Body of pancreas (tissue), 4 donors: ENCODE results near the gene ARFGEF2. TPM values are rescaled to one million over a fixed set of nuclear protein-coding genes. Genes with fewer than 3 reads are reported as not detected.

ENCODE experiments used
- ATAC-seq: fragments of 150-250 bp; one replicate; pipeline ENCODE4 v1.9.1; 2016
- DNase-seq, 4 donors: peaks; one replicate each; pipeline ENCODE4 v3.0.0-alpha.2; 2019
- H3K27ac ChIP-seq, 4 donors: fragments of 200-600 bp; sonication (generic); 1 replicate in 3 of 4; 2 replicates in 1 of 4; pipeline versions ENCODE4 v1.5.1 to v1.6.1; 2016 to 2019; ENCODE audit warnings: mild to moderate bottlenecking in 1 of 4, mixed read lengths in 1 of 4, moderate library complexity in 1 of 4
- H3K27me3 ChIP-seq, 2 donors: fragments of 200-600 bp; sonication (generic); one replicate each; pipeline ENCODE4 v1.6.0; 2016; ENCODE audit warnings: mild to moderate bottlenecking in 1 of 2
- H3K36me3 ChIP-seq, 2 donors: fragments of 200-600 bp; sonication (generic); replicated peaks in 1 of 2; 2 replicates each; pipeline ENCODE4 v1.5.1; 2016; ENCODE audit warnings: low read depth in 2 of 2; ENCODE audit not compliant: insufficient read depth in 1 of 2
- H3K4me1 ChIP-seq: fragments of 200-600 bp; sonication (generic); one replicate; pipeline ENCODE4 v1.6.0; 2016
- H3K4me3 ChIP-seq, 2 donors: fragments of 200-600 bp; sonication (generic); 1 replicate in 1 of 2; 2 replicates in 1 of 2; pipeline ENCODE4 v1.5.1; 2016 to 2019
- H3K9me3 ChIP-seq, 3 donors: fragments of 200-600 bp; sonication (generic); 1 replicate in 2 of 3; 2 replicates in 1 of 3; pipeline ENCODE4 v1.5.1; 2016
- CTCF ChIP-seq, 7 experiments: fragments of 450-650 bp in 4 of 7; fragments of 200-600 bp in 3 of 7; sonication (generic) in 3 of 7; IDR thresholded peaks; one replicate each; pipeline ENCODE4 v1.5.1; 2016 to 2019; ENCODE audit warnings: antibody characterized with exemption in 7 of 7
- POLR2A ChIP-seq, 3 donors: fragments of 450-650 bp; IDR thresholded peaks; one replicate each; pipeline ENCODE4 v1.6.1; 2016; ENCODE audit warnings: antibody characterized with exemption in 3 of 3, mild to moderate bottlenecking in 2 of 3
- WGBS, 2 donors: methylation state at CpG; one replicate each; pipeline ENCODE4 v1.1.5; 2017; 5-methylcytosine and 5-hydroxymethylcytosine counted together
- intact Hi-C: fragments of 100-400 bp; cut with DNase I; formaldehyde crosslinking; loops from one replicate; pipeline ENCODE4 v1.15.1; 2023
- total RNA-seq, 2 donors: library from RNA; depleted of rRNA; stranded (reverse); fragments of >200 nt; gene quantifications; one replicate each; pipeline ENCODE4 v1.1.0, GENCODE V29; 2016

ARFGEF2 gene
- total RNA-seq, 2 donors from 2014 or later, result 17.5 to 26.5 TPM

- intact Hi-C loops, result no loop called here
- ATAC-seq, result no peak
- no peaks in the 10 kb centered on the region for H3K9me3 ChIP-seq
- no peak overlapping the region for H3K27ac ChIP-seq
- WGBS, 2 donors, result 80 to 85% methylated on average over 11 of the region's 11 CpGs
- no peak overlapping the region for H3K4me3 ChIP-seq
- peak in 1 of 4 donors; percentile 24 for DNase-seq
- TF ChIP-seq CTCF (IDR thresholded peaks at IDR 0.05), result no peak
- TF ChIP-seq POLR2A (IDR thresholded peaks at IDR 0.05), result no peak
- H3K27me3 ChIP-seq, result no peaks in the 10 kb centered on the region
- peaks cover 0 to 11% of the 10 kb centered on the region in 2 donors for H3K36me3 ChIP-seq
- H3K4me1 ChIP-seq, result no peaks in the 10 kb centered on the region
Observed at GRCh38 chr20:48962976-48963771, 41.7 kb downstream of the ARFGEF2 start.

- Histone ChIP-seq H3K9me3 (no peaks in the 10 kb centered on the region), H3K4me1 (no peaks in the 10 kb centered on the region), H3K4me3 (no peak overlapping the region), H3K27me3 (no peaks in the 10 kb centered on the region), H3K36me3 (peaks cover 0 to 22% of the 10 kb centered on the region in 2 donors), H3K27ac (no peak overlapping the region)
- TF ChIP-seq CTCF (IDR thresholded peaks at IDR 0.05) (no peak), POLR2A (IDR thresholded peaks at IDR 0.05) (no peak)
- intact Hi-C loops, result no loop called here
- 70 to 75% methylated on average over 3 of the region's 3 CpGs for WGBS, 2 donors
- no peak for ATAC-seq
- no peak for DNase-seq
Observed at GRCh38 chr20:48965189-48965910, 43.8 kb downstream of the ARFGEF2 start.

GRCh38 chr20:48970681-48971365 lies 49.3 kb downstream of the ARFGEF2 start:
- ATAC-seq (no peak), DNase-seq (no peak)
- H3K36me3 ChIP-seq, result peaks cover 0 to 45% of the 10 kb centered on the region in 2 donors
- intact Hi-C loops, result no loop called here
- 88 to 92% methylated on average over 10 of the region's 10 CpGs for WGBS, 2 donors
- no peaks in the 10 kb centered on the region for H3K4me1 ChIP-seq
- no peak overlapping the region for H3K4me3 ChIP-seq
- no peaks in the 10 kb centered on the region for H3K9me3 ChIP-seq
- TF ChIP-seq CTCF (IDR thresholded peaks at IDR 0.05) (no peak), POLR2A (IDR thresholded peaks at IDR 0.05) (no peak)
- no peaks in the 10 kb centered on the region for H3K27me3 ChIP-seq
- H3K27ac ChIP-seq, result no peak overlapping the region

- Histone ChIP-seq H3K27ac (no peak overlapping the region), H3K9me3 (no peaks in the 10 kb centered on the region), H3K4me1 (no peaks in the 10 kb centered on the region), H3K36me3 (peaks cover 0 to 48% of the 10 kb centered on the region in 2 donors), H3K4me3 (no peak overlapping the region), H3K27me3 (no peaks in the 10 kb centered on the region)
- no peak for ATAC-seq
- TF ChIP-seq CTCF (IDR thresholded peaks at IDR 0.05), result no peak
- no peak for TF ChIP-seq POLR2A (IDR thresholded peaks at IDR 0.05)
- intact Hi-C loops, result no loop called here
- DNase-seq, result no peak
- WGBS, 2 donors, result 78 to 83% methylated on average over 4 of the region's 4 CpGs
Observed at GRCh38 chr20:48971956-48972355, 50.4 kb downstream of the ARFGEF2 start.
